SJSA1 (cell line): Measurements from ENCODE around the gene GABPB2. TPM values are rescaled to one million over a fixed set of nuclear protein-coding genes. Genes with fewer than 3 reads are reported as not detected.

ENCODE experiments used
- DNase-seq, 2 experiments: peaks; one replicate each; pipeline ENCODE4 v3.0.0-alpha.2; 2015 to 2020; ENCODE audit warnings: low spot score in 2 of 2, low read depth in 1 of 2
- H3K27ac ChIP-seq: fragments of 250-450 bp; sonication (Bioruptor Pico); 2 replicates; pipeline ENCODE4 v1.5.1; 2020; ENCODE audit warnings: mild to moderate bottlenecking, moderate library complexity
- H3K27me3 ChIP-seq: fragments of 250-450 bp; sonication (Bioruptor Pico); replicated peaks from 2 replicates; pipeline ENCODE4 v1.5.1; 2020; ENCODE audit warnings: mild to moderate bottlenecking, moderate library complexity
- H3K36me3 ChIP-seq: fragments of 250-450 bp; sonication (Bioruptor Pico); 2 replicates; pipeline ENCODE4 v1.5.1; 2020; ENCODE audit warnings: mild to moderate bottlenecking
- H3K4me1 ChIP-seq: fragments of 250-450 bp; sonication (Bioruptor Pico); replicated peaks from 2 replicates; pipeline ENCODE4 v1.6.1; 2021; ENCODE audit warnings: mild to moderate bottlenecking
- H3K4me3 ChIP-seq: fragments of 250-450 bp; sonication (Bioruptor Pico); 2 replicates; pipeline ENCODE4 v1.5.1; 2020; ENCODE audit warnings: mild to moderate bottlenecking
- H3K9me3 ChIP-seq: fragments of 250-450 bp; sonication (Bioruptor Pico); replicated peaks from 2 replicates; pipeline ENCODE4 v1.5.1; 2020; ENCODE audit warnings: mild to moderate bottlenecking
- total RNA-seq: library from RNA; depleted of rRNA; stranded (reverse); fragments of >200 nt; shearing (Covaris generic); gene quantifications from 2 replicates; pipeline ENCODE4 v1.2.3, GENCODE V29; 2014; rRNA removed

Gene GABPB2
- total RNA-seq, 1 experiment from 2014 or later: 9.3 TPM

DNA sequence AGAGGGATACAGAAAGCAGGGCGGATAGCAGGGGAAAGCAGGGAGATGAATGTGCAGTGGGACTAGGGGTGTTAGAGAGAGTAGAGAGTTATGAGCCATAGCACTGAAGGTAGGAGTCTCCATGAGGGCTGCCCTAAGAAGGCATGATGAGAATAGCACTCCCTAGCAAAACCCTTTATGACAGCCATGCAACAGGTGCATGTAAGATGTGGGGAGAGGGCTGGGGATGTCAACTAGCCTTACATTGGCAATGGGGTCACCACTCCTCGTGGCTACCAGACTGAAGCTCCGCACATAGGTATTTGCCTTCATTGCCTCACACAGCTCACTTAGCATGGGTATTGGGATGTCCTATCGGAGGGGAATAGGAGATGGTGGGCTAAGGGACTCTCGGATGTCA, 100.6 kb downstream of the GABPB2 start:
- Histone ChIP-seq H3K27me3 (no peaks in the 10 kb centered on the region), H3K4me3 (no peak overlapping the region), H3K9me3 (no peaks in the 10 kb centered on the region), H3K27ac (no peak overlapping the region), H3K36me3 (peaks cover 56% of the 10 kb centered on the region), H3K4me1 (peaks cover 9% of the 10 kb centered on the region)
- no peak for DNase-seq

Other genes starting within 250 kb of the GABPB2 start
- gene ARNT, start 194.2 kb upstream of the GABPB2 start, total RNA-seq: 33.2 and 49.7 TPM in 2 replicates
- gene CTXND2, start 183.6 kb upstream of the GABPB2 start, total RNA-seq: not detected in 2 replicates
- gene SETDB1, start 144.4 kb upstream of the GABPB2 start, total RNA-seq: 21.0 and 30.6 TPM in 2 replicates
- 145 and 165 TPM in 2 replicates for gene CERS2, start 95.9 kb upstream of the GABPB2 start, total RNA-seq
- 0.66 TPM in 1 of 2 replicates, not detected in the other for gene ANXA9, start 88.5 kb upstream of the GABPB2 start, total RNA-seq
- gene MINDY1, start 63.9 kb upstream of the GABPB2 start, total RNA-seq: 5.9 and 6.6 TPM in 2 replicates
- gene PRUNE1, start 62.3 kb upstream of the GABPB2 start, total RNA-seq: 8.1 and 22.3 TPM in 2 replicates
- 0.42 and 0.75 TPM in 2 replicates for gene BNIPL, start 34.2 kb upstream of the GABPB2 start, total RNA-seq
- gene C1orf56, start 23.0 kb upstream of the GABPB2 start, total RNA-seq: 0.38 and 0.74 TPM in 2 replicates
- 35.2 and 67.2 TPM in 2 replicates for gene CDC42SE1, start 11.1 kb upstream of the GABPB2 start, total RNA-seq
- 23.7 and 26.5 TPM in 2 replicates for gene MLLT11, start 10.4 kb upstream of the GABPB2 start, total RNA-seq
- 0.06 and 1.1 TPM in 2 replicates for gene SEMA6C, start 75.9 kb downstream of the GABPB2 start, total RNA-seq
- gene TNFAIP8L2, start 85.9 kb downstream of the GABPB2 start, total RNA-seq: not detected in 2 replicates
- 15.8 and 18.3 TPM in 2 replicates for gene LYSMD1, start 95.1 kb downstream of the GABPB2 start, total RNA-seq
- 52.9 and 62.9 TPM in 2 replicates for gene SCNM1, start 95.4 kb downstream of the GABPB2 start, total RNA-seq
- 1.2 TPM in 1 of 2 replicates, not detected in the other for gene TMOD4, start 105.2 kb downstream of the GABPB2 start, total RNA-seq
- gene VPS72, start 119.4 kb downstream of the GABPB2 start, total RNA-seq: 52.8 and 66.6 TPM in 2 replicates
- gene PIP5K1A, start 127.8 kb downstream of the GABPB2 start, total RNA-seq: 46.5 and 69.9 TPM in 2 replicates
- gene PSMD4, start 184.0 kb downstream of the GABPB2 start, total RNA-seq: 293 and 297 TPM in 2 replicates
- gene ZNF687, start 211.5 kb downstream of the GABPB2 start, total RNA-seq: 12.5 and 14.5 TPM in 2 replicates